Measurements from ENCODE around the gene RHOXF2B.
"Not testable (repeated sequence)": the region's sequence is repeated elsewhere in the genome, so short reads cannot be mapped to it uniquely, and the experiment has no call there.

The RHOXF2B gene

GRCh38 chrX:120077590-120077989 lies at the start of gene RHOXF2B:
Gene RHOXF2B, minus strand, starts transcription at chrX:120077690. Its CDS starts 138 bp downstream, at chrX:120077552.
- H3K9me3 ChIP-seq (ENCODE audit: control insufficient read depth, insufficient read depth, low read depth, low read length); H3K27ac ChIP-seq (ENCODE audit: extremely low read depth, low read depth, low read length); H3K36me3 ChIP-seq (ENCODE audit: control insufficient read depth in 2 of 2, insufficient read depth in 1 of 2, low read length in 2 of 2); CTCF ChIA-PET; H3K4me3 ChIP-seq (ENCODE audit: low read depth, low read length); POLR2A ChIA-PET; H3K4me1 ChIP-seq (ENCODE audit: control insufficient read depth, insufficient read depth, low read length): not testable (repeated sequence)

- Histone ChIP-seq H3K36me3 (ENCODE audit: control insufficient read depth in 2 of 2, insufficient read depth in 1 of 2, low read length in 2 of 2) (no peaks in the 10 kb centered on the region), H3K9me3 (ENCODE audit: control insufficient read depth, insufficient read depth, low read depth, low read length) (no peaks in the 10 kb centered on the region), H3K4me1 (ENCODE audit: control insufficient read depth, insufficient read depth, low read length) (no peaks in the 10 kb centered on the region), H3K27ac (ENCODE audit: extremely low read depth, low read depth, low read length) (no peak overlapping the region), H3K4me3 (ENCODE audit: low read depth, low read length) (no peak overlapping the region)
- no peak for TF ChIP-seq YY2 (tag by site-specific recombination; IDR thresholded peaks at IDR 0.05)
- no peak for TF ChIP-seq KLF16 (tag by site-specific recombination; IDR thresholded peaks at IDR 0.05)
- TF ChIP-seq PRDM1 (tag by site-specific recombination; IDR thresholded peaks at IDR 0.05), result no peak
- no peak for TF ChIP-seq KLF17 (tag by site-specific recombination; IDR thresholded peaks at IDR 0.05)
- no peak for TF ChIP-seq ZNF266 (tag by site-specific recombination; IDR thresholded peaks at IDR 0.05; ENCODE audit: low read depth)
- TF ChIP-seq ZNF600 (tag by site-specific recombination; IDR thresholded peaks at IDR 0.05), result no peak
- TF ChIP-seq ZNF664 (tag by site-specific recombination; IDR thresholded peaks at IDR 0.05), result no peak
- no peak for TF ChIP-seq ZNF37A (tag by site-specific recombination; IDR thresholded peaks at IDR 0.05)
- no peak for TF ChIP-seq SCRT1 (tag by site-specific recombination; IDR thresholded peaks at IDR 0.05; ENCODE audit: borderline replicate concordance)
- TF ChIP-seq PATZ1 (tag by site-specific recombination; IDR thresholded peaks at IDR 0.05), result no peak
- no peak for TF ChIP-seq ZNF623 (tag by site-specific recombination; IDR thresholded peaks at IDR 0.05)
- TF ChIP-seq ZNF280C (tag by site-specific recombination; IDR thresholded peaks at IDR 0.05), result no peak
- no peak for TF ChIP-seq KLF1 (tag by site-specific recombination; IDR thresholded peaks at IDR 0.05)
- ChIA-PET CTCF (interaction anchor here (1.2 kb wide), 1 partner anchor 88 kb away, joined by 5 read pairs; no protein-coding TSS in a partner anchor), POLR2A (no interaction called here)
Measured at GRCh38 chrX:120125444-120125843, 48.0 kb upstream of the RHOXF2B start.

- Histone ChIP-seq H3K27ac (ENCODE audit: extremely low read depth, low read depth, low read length) (no peak overlapping the region), H3K36me3 (ENCODE audit: control insufficient read depth in 2 of 2, insufficient read depth in 1 of 2, low read length in 2 of 2) (no peaks in the 10 kb centered on the region), H3K9me3 (ENCODE audit: control insufficient read depth, insufficient read depth, low read depth, low read length) (no peaks in the 10 kb centered on the region), H3K4me1 (ENCODE audit: control insufficient read depth, insufficient read depth, low read length) (no peaks in the 10 kb centered on the region), H3K4me3 (ENCODE audit: low read depth, low read length) (no peak overlapping the region)
- POLR2A ChIA-PET, result no interaction called here
- CTCF ChIA-PET, result no interaction called here
- TF ChIP-seq ZNF398 (tag by site-specific recombination; IDR thresholded peaks at IDR 0.05) (no peak), ZNF664 (tag by site-specific recombination; IDR thresholded peaks at IDR 0.05) (no peak), PATZ1 (tag by site-specific recombination; IDR thresholded peaks at IDR 0.05) (no peak), YY1 (tag by site-specific recombination; IDR thresholded peaks at IDR 0.05) (no peak), ZNF16 (tag by site-specific recombination; IDR thresholded peaks at IDR 0.05; ENCODE audit: low read depth) (no peak), ZNF768 (tag by site-specific recombination; IDR thresholded peaks at IDR 0.05) (no peak), ZBTB21 (tag by site-specific recombination; IDR thresholded peaks at IDR 0.05) (no peak), HOXD13 (CRISPR knock-in tag; IDR thresholded peaks at IDR 0.05; ENCODE audit: borderline replicate concordance) (no peak), ZNF501 (tag by site-specific recombination; IDR thresholded peaks at IDR 0.05) (no peak), PRDM6 (tag by site-specific recombination; IDR thresholded peaks at IDR 0.05) (no peak), ZNF830 (tag by site-specific recombination; IDR thresholded peaks at IDR 0.05; ENCODE audit: low read depth) (no peak)
Measured at GRCh38 chrX:120120223-120120622, 42.7 kb upstream of the RHOXF2B start.
